GM10847 (cell line): ENCODE results near the gene SLIT3.

Source experiments
- POLR2A ChIP-seq: IDR thresholded peaks from 2 replicates; pipeline ENCODE4 v1.6.1; 2011; ENCODE audit not compliant: insufficient read length; ENCODE audit errors: extremely low read depth

SLIT3 gene

DNA sequence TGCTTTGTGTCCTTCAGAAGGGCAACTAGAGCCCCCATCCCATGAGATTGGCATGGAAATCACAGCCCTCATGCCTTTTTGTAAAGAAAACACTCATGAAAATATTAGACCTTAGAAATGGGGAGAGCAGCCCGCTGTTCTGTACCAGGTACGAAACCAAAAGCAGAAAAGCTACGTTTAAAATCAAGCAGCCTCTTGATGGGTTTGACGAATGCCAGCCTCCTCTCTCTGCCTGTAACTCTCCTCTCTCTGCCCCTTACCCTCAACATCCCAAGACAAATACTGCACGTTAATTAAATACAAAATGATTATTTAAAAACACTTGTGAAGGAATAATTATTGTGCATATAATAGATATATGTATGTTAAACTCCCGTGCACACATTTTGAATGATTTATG, 390.1 kb downstream of the SLIT3 start:
- no peak for TF ChIP-seq POLR2A

DNA sequence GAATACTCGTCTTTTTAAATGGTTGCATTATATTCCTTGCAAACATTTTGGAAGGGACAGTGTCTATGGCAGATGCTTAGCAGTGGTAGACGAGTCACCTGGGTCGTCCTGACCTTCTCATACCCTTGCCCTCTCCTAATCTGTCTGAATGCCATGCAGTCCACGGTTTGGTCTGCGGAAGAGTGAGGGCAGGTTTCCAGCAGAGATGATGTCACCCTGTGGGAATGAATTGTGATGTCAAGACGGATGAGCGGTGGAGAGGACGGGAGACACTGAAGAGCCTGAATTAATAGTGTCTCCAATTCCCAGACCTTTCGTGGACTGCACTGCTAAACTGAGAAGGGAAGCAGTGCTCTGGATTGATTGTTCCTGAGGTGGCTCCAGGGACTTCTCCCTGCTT, 392.7 kb downstream of the SLIT3 start:
- TF ChIP-seq POLR2A = no peak

GRCh38 chr5:168903061-168903460, 397.9 kb downstream of the SLIT3 start:
- no peak for TF ChIP-seq POLR2A

- no peak for TF ChIP-seq POLR2A
These were observed 401.3 kb downstream of the SLIT3 start for GRCh38 chr5:168899673-168900072.

DNA sequence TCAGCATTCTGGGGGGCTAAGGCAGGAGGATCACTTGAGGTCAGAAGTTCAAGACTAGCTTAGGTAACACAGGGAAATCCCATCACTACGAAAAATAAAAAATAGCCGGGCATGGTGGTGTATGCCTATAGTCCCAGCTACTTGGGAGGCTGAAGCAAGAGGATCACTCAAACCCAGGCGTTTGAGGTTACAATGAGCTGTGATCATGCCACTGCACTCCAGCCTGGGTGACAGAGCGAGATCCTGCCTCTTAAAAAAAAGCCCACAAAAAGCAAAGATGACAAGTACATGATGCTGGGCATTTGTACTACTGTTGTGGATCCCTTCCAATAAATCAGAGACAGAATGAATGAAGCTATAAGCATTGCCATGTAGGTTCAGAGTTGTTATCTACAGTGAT, 401.7 kb downstream of the SLIT3 start:
- TF ChIP-seq POLR2A = no peak

GRCh38 chr5:168898247-168898911, 402.6 kb downstream of the SLIT3 start:
- TF ChIP-seq POLR2A = no peak

DNA sequence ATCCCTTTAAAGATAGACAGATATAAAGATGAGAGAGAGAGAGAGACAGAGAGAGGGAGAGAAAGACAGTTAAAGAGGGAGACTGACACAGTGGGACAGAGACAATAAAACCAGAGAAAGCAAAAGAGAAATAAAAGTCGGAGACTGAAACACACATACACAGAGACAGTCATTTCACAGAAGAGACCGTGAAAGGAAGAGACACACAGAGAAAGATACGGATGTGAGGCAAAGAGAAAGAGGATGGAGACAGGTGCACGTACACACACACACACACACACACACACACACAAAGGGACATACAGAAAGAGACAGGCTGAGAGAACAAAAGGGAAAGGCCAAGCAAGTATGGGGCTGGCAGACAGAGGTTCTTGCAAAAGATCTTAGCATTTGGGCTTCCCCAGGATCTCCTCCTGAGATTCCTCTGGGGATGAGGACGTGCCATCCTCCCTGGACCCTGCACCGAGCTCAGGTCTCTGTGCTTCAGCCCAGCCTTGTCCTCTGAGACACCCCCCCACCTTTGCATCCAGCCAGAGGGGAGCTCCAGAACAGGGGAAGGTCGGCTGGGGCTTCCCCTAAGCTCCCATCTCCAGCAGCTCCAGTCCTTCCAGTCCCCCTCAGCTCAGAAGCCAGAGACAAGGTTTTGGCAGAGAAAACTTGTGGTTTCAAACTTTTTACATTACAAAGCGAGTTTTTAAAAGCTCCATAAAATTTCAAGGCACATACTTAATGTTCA, 403.4 kb downstream of the SLIT3 start:
- no peak for TF ChIP-seq POLR2A

GRCh38 chr5:168895295-168896071, 405.5 kb downstream of the SLIT3 start:
- TF ChIP-seq POLR2A = no peak

DNA sequence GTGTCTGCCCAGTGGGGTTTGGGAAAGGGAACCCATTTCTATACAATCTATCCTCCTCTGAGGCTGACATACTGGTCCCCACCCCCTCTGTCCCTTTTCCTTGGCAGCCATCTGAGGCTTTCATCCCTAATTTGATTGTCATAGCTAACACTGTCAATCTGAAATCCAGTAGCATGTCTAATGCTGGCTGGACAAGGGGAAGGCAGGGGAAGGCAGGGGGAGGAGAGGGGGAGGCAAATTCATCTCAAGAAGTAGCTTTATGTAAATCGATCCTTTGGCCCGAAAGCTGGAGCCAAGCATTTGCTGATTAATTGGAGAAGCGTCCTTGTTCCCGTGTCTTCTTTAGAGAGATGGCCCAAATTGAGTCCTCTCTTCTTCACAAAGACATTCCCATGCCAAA, 407.7 kb downstream of the SLIT3 start:
- no peak for TF ChIP-seq POLR2A

DNA sequence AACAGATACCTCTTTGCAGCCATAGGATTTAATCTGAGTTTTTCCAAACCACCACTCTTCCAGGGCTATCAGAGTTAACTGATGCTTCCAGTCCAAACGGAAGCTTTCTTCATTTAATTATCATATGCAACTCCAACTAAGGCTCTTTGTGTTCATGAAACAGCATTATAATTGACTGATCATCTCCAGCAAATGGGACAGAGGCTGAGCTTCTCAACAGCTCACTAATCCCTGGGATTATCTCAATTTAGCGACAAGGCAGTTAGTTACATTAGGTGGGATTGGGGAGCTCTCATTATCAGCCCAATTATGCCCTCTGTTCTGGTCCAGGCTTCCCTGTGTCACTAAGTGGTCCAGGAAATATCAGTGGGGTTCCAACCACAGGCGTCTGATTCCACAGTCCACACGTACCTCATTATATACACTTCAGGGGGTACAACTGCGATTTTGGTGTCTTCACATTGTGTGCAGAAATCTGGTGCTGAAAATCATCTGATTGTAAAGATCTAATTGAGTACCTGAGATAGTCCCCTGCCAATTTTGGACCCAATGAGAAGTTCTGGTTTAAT, 408.2 kb downstream of the SLIT3 start:
- TF ChIP-seq POLR2A = no peak

GRCh38 chr5:168890816-168891812, 409.8 kb downstream of the SLIT3 start:
- TF ChIP-seq POLR2A = no peak

GRCh38 chr5:168889039-168889438, 411.9 kb downstream of the SLIT3 start:
- no peak for TF ChIP-seq POLR2A

DNA sequence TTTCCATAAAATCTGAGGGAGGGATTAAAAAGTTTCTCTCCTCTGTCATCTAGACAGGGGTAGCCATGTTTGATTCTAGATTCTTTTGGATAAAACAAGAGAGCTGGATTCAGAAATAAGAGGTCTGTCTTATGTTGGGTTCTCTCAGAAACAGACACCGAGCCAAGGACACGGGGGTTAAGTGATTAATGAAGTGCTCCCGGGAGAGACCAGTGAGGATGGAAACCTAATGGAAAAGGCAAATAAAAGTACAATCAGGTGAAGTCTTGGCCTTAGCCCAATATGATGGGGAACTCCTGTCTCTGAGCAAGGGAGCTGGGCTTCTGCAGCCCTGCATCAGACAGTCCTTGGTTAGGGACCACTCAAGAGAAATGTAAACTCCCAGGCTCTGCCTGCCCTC, 413.0 kb downstream of the SLIT3 start:
- no peak for TF ChIP-seq POLR2A

DNA sequence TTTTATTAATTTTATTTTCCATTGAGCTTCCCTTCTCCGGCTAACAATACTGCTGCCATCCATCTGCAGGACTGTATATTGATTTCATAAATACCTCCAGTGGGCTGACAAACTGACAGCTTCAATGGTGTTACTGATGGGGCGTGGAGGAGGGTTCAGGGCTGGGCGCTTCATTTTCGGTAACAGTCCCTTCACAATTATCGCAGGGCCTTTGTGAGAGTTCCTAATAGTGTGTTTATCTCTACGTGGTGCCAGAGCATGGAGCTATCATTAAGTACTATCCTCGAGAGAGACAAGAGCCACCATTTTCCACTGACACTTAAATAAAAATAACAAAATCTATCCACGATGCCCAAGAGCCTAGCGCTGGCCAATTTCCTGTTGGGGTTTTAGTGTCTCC, 414.8 kb downstream of the SLIT3 start:
- no peak for TF ChIP-seq POLR2A
